Nephron (organoid): ENCODE results near the gene ARAP1.

ENCODE experiments used
- H3K27ac Mint-ChIP-seq, 3 experiments: 2 replicates each; pipeline ENCODE4 v1.8.0; 2020; ENCODE audit warnings: mixed read lengths in 3 of 3, mild to moderate bottlenecking in 2 of 3, moderate library complexity in 1 of 3
- H3K27me3 Mint-ChIP-seq: 2 replicates; pipeline ENCODE4 v1.8.0; 2021; ENCODE audit warnings: low read depth, mild to moderate bottlenecking, moderate library complexity, mixed read lengths
- H3K36me3 Mint-ChIP-seq: 2 replicates; pipeline ENCODE4 v1.8.0; 2020; ENCODE audit warnings: low read depth, mixed read lengths
- H3K4me1 Mint-ChIP-seq: 2 replicates; pipeline ENCODE4 v1.8.0; 2020; ENCODE audit warnings: mixed read lengths
- H3K4me3 Mint-ChIP-seq, 3 experiments: 2 replicates each; pipeline ENCODE4 v1.8.0; 2020; ENCODE audit warnings: mild to moderate bottlenecking in 3 of 3, mixed read lengths in 3 of 3, moderate library complexity in 2 of 3
- H3K9me3 Mint-ChIP-seq: 2 replicates; pipeline ENCODE4 v1.8.0; 2020; ENCODE audit warnings: mixed read lengths
- TF ChIP-seq, protein P1 (sequence below), 3 experiments: fragments of 200-600 bp; sonication (generic); IDR thresholded peaks; one replicate each; pipeline ENCODE4 v1.5.0; 2021; ENCODE audit warnings: antibody characterized with exemption in 3 of 3; ENCODE audit not compliant: unreplicated experiment in 3 of 3

Gene ARAP1

DNA sequence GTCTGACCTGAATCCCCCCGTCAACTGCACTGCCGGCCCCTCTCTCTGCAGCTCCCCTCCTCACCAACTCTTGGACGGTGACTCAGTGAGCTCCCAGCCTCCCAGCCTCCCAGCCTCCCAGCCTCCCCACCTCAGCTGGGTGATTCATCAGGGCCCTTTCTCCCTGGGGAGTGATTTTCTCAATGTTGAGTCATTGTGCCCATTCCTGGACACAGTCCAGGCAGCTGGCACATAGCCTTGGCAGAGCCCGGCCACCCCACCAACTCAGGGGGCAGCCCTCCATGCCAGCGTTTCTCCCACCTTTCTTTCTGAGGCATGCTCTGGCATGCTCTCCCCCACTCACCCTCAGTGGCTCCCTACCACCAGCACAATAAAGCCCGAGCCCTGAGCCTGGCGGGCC, 108.7 kb downstream of the ARAP1 start:
- TF ChIP-seq, protein P1, sequence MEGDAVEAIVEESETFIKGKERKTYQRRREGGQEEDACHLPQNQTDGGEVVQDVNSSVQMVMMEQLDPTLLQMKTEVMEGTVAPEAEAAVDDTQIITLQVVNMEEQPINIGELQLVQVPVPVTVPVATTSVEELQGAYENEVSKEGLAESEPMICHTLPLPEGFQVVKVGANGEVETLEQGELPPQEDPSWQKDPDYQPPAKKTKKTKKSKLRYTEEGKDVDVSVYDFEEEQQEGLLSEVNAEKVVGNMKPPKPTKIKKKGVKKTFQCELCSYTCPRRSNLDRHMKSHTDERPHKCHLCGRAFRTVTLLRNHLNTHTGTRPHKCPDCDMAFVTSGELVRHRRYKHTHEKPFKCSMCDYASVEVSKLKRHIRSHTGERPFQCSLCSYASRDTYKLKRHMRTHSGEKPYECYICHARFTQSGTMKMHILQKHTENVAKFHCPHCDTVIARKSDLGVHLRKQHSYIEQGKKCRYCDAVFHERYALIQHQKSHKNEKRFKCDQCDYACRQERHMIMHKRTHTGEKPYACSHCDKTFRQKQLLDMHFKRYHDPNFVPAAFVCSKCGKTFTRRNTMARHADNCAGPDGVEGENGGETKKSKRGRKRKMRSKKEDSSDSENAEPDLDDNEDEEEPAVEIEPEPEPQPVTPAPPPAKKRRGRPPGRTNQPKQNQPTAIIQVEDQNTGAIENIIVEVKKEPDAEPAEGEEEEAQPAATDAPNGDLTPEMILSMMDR (IDR thresholded peaks at IDR 0.05; ENCODE audit: unreplicated experiment in 3 of 3): no peak
- Mint-ChIP-seq H3K27ac (no peak overlapping the region), H3K4me1 (no peaks in the 10 kb centered on the region), H3K4me3 (peak overlapping the region; percentile 33 to 58 (median 55)), H3K27me3 (peaks cover 28% of the 10 kb centered on the region), H3K9me3 (no peaks in the 10 kb centered on the region), H3K36me3 (no peaks in the 10 kb centered on the region)

DNA sequence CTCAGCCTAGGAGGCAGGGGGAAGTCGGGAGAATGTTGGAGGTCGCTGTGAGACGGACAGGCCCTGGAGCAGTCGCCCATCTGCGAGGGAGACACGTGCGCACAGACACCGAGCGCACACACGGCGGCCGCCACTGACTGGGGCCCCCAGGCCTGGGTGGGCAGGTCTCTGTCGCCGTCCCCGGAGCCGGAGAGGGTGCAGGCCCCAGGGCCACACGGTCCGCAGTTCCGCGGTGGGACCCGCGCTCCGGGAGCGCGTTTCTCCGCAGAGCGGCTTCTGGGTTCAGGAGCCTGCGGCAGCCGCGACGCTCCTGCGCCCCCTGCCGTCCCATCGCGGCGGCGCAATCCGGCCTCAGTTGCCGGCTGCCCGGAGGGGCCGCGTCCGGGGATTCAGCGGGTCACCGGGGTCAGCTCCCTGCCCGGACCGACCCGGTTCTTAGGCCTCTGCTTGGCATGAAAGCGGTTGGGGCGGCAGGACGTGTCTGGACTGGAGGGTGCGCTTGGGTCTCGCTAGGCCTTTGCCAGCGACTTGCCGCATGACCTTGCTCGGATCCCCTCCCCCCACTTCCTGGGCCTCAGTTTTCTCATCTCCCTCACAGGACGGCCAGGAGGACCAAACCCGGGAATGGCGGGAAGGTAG, 109.2 kb downstream of the ARAP1 start:
- TF ChIP-seq, protein P1 (IDR thresholded peaks at IDR 0.05; ENCODE audit: unreplicated experiment in 3 of 3): peak; percentile 94 to 97 (median 95)
- H3K36me3 Mint-ChIP-seq: no peaks in the 10 kb centered on the region
- no peak overlapping the region for H3K27ac Mint-ChIP-seq
- no peaks in the 10 kb centered on the region for H3K4me1 Mint-ChIP-seq
- H3K4me3 Mint-ChIP-seq: peak overlapping the region in 1 of 3 experiments; percentile 73
- peaks cover 28% of the 10 kb centered on the region for H3K27me3 Mint-ChIP-seq
- H3K9me3 Mint-ChIP-seq: no peaks in the 10 kb centered on the region

DNA sequence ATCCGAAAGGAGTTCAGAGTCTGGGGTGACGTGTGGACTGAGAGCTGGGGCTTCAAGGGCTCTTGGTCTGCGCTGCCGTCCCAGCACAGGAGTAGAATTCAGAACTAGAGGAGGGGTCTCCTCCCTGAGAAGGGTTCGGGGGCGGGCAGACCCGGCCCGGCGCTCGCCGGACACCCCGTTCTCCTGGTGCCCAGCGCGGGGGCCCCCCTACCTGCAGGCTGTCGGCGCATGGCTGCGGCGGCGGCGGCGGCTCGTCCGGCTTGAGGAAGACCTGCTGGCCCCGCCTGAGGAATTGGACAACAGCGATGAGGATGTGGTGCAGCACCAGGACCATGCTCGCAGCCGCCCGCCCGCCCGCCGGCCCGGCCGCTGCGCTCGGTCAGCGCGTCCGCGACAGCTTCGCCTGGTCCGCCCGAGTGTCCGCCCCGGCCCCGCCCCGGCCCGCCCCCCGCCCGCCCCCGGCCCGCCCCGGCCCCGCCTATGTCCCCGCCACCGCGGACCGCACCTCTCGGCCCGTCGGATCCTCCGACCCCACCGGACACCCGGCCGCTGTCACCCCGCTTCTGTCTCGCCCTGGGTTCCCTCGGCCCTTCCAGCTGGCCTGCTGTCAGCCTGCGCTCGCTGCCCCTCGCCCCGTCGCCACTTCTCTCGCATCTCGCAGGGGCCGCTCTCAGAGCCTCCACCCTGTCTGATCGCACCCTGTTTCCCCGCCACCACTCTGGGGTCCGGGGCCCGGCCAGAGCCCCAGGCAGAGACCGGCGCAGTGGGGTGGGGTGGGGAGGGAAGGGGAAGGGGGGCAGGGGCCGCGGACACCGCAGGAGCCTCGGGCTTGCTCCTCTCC, 109.9 kb downstream of the ARAP1 start:
- Mint-ChIP-seq H3K9me3 (no peaks in the 10 kb centered on the region), H3K4me1 (no peaks in the 10 kb centered on the region), H3K36me3 (no peaks in the 10 kb centered on the region), H3K4me3 (peak overlapping the region; percentile 33 to 73 (median 51)), H3K27me3 (peaks cover 34% of the 10 kb centered on the region), H3K27ac (no peak overlapping the region)
- TF ChIP-seq, protein P1 (IDR thresholded peaks at IDR 0.05; ENCODE audit: unreplicated experiment in 3 of 3): no peak

DNA sequence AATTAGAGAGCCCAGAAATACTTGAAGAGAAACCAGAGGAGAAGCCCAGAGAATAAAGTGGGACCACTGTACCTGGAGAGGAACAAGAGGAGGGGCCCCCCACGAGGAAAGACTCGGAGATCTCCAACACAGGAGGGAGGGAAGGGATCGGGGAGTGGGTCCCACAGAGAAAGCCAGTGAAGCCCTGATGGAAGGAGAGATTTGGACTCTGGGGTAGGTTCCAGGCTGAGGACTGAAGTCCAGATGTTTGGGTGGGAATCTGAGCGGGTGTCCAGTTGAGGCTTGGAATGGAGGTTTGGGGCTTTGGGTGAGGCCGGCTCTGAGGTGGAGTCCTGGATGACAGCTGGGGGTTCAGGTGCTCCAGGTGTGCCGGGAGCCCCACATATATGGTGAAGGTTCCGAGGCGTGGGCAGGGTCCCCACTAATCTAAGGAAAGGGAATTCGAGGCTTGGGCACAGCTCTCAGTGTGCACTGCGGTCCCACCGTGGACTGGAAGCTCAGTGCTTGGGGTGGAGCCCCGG, 110.6 kb downstream of the ARAP1 start:
- H3K36me3 Mint-ChIP-seq: no peaks in the 10 kb centered on the region

DNA sequence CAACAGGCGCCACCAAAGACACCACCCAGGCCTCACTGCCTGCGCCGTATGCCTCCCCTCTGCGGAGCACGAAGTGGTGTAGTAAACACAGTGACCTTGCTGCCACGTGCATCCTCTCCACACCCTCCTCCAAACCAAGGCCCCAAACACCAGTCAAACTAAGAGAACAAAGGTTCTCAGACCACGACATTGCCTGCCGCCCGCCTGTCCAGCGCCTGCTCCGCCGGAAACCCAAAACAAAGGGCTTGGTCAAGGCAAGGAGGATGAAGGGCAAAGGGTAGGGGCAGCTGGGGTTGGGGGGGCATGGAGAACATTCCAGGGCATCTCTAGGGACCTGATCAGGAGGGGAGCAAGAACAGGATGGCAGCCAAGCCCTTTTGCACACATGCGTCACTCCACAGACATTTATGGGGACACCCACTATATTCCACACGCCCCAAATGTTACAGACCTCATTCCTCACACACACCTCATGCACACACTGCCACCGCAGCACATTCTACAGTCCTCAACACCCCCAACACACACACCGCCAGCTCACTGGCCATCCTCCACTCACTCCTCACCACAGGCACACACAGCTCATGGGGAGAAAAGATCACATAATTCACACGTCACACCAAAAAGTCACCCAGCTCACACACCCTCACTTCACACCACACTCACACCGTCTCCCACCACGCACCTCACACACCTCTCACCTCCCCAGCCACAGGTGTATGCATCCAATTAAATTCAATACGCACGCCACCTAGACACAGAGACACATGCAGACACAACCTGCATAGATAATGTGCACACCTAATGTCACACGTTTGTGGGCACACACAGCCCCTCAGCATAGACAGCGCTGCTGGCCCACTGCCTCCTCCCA, 112.5 kb downstream of the ARAP1 start:
- Mint-ChIP-seq H3K27ac (no peak overlapping the region), H3K4me1 (peaks cover 6% of the 10 kb centered on the region), H3K4me3 (no peak overlapping the region), H3K36me3 (no peaks in the 10 kb centered on the region), H3K27me3 (peaks cover 34% of the 10 kb centered on the region), H3K9me3 (no peaks in the 10 kb centered on the region)
- TF ChIP-seq, protein P1 (IDR thresholded peaks at IDR 0.05; ENCODE audit: unreplicated experiment in 3 of 3): no peak

More for the DNA sequence above, 110.6 kb downstream of the ARAP1 start:
- Mint-ChIP-seq H3K27me3 (peaks cover 36% of the 10 kb centered on the region), H3K4me3 (no peak overlapping the region), H3K27ac (no peak overlapping the region), H3K9me3 (no peaks in the 10 kb centered on the region), H3K4me1 (no peaks in the 10 kb centered on the region)
- TF ChIP-seq, protein P1 (IDR thresholded peaks at IDR 0.05; ENCODE audit: unreplicated experiment in 3 of 3): no peak
